ENCODE results near the gene LRMDA. TPM values are rescaled to one million over a fixed set of nuclear protein-coding genes. Genes with fewer than 3 reads are reported as not detected.
A peak's percentile ranks its signal among the peaks of the same experiment; 100 is the strongest.

LRMDA gene
- polyA plus RNA-seq, 2 of the 4 experiments (the other 2 are of a cell fraction), result 4.6 to 5.2 TPM

DNA sequence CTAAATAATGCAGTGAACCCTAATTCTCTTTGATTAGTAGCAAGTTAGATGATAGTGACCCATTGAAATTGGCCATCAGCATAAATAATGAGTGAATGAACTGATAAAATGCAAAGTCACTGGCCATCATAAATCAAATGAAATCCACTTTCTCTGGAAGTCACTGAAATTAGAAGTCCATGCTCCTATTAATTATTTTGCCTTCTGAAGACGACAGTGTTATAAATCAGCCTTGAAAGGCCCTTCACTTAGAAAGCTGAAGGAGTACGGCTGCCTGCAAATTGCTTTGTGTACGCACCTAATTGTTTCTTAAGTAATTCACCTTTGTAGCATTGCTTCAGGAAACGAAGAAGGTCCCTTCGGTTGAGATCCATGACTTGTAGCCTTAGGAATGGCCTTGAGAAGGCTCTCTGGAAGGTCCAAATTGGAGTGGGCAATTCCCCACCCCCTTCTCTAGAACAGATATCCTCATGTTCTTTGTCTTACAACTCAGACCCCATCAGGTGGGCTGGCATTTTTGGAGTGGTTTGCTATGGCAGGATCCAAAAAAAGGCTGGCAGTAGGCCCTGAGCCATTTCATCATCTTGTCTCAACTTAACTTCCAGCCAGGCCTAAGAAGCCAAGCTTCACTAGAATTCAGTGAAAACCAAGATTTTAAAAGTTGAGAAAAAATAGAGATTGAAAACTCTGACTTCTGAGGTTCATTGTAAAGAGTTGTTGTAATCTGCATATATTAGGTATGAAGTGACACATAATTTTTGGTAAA, 420.3 kb downstream of the LRMDA start:
- no peak for DNase-seq (ENCODE audit: low read depth in 1 of 2, low spot score in 1 of 2)
- Histone ChIP-seq H3K4me1 (no peaks in the 10 kb centered on the region), H3K9me3 (no peaks in the 10 kb centered on the region), H3K4me3 (no peak overlapping the region), H3K4me2 (no peak overlapping the region), H3K27ac (no peak overlapping the region)
- FAIRE-seq, result no peak
- ATAC-seq, result no peak
- ChIA-PET POLR2A (no interaction called here), CTCF (interaction anchor here (1.3 to 1.6 kb wide), 2 partner anchors 20 to 22 kb away, joined by 3 read pairs; no protein-coding TSS in a partner anchor)
- WGBS (ENCODE audit: missing lambda C conversion rate), result 62% methylated on average over 5 of the region's 5 CpGs
- TF ChIP-seq RFX5 (IDR thresholded peaks at IDR 0.05), result no peak

DNA sequence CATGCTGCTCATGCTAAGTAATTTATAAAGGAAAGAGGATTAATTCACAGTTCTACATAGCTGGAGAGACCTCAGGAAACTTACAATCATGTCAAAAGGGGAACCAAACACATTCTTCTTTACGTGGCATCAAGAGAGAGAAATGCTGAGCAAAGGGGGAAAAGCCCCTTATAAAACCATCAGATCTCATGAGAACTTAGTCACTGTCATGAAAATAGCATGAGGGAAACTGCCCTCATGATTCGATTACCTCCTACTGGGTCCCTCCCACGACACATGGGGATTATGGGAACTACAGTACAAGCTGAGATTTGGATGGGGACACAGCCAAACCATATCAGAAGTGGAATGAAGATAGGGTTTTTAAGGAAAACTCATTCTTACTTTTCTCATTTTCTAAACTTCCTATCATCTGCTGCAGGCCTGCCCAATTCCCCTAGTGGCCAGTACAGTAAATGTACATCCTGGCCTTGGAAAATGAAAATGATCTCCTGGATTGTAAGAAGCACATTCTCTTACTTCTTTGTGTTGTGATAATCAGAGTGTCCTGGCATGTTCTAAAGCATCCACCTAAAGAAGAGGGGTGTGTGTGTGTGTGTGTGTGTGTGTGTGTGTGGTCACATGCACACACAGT, 421.5 kb downstream of the LRMDA start:
- peak; percentile 9 to 12 for DNase-seq (ENCODE audit: low read depth in 1 of 2, low spot score in 1 of 2)
- TF ChIP-seq BHLHE40 (IDR thresholded peaks at IDR 0.05; ENCODE audit: low read depth, low read length), result no peak
- TF ChIP-seq, protein P1, sequence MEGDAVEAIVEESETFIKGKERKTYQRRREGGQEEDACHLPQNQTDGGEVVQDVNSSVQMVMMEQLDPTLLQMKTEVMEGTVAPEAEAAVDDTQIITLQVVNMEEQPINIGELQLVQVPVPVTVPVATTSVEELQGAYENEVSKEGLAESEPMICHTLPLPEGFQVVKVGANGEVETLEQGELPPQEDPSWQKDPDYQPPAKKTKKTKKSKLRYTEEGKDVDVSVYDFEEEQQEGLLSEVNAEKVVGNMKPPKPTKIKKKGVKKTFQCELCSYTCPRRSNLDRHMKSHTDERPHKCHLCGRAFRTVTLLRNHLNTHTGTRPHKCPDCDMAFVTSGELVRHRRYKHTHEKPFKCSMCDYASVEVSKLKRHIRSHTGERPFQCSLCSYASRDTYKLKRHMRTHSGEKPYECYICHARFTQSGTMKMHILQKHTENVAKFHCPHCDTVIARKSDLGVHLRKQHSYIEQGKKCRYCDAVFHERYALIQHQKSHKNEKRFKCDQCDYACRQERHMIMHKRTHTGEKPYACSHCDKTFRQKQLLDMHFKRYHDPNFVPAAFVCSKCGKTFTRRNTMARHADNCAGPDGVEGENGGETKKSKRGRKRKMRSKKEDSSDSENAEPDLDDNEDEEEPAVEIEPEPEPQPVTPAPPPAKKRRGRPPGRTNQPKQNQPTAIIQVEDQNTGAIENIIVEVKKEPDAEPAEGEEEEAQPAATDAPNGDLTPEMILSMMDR (IDR thresholded peaks at IDR 0.05), result 0 out of 3 replicates have a peak, but pooled peaks have one; percentile 10
- peak in 1 of 2 experiments; percentile 57; a peak in 2 of 6 replicates for ATAC-seq
- Histone ChIP-seq H3K27ac (no peak overlapping the region), H3K4me1 (no peaks in the 10 kb centered on the region), H3K4me2 (no peak overlapping the region), H3K4me3 (no peak overlapping the region), H3K9me3 (no peaks in the 10 kb centered on the region)
- CTCF ChIA-PET, result interaction anchor here (1.3 to 1.6 kb wide), 2 partner anchors 11 to 21 kb away, joined by 3 to 4 read pairs; no protein-coding TSS in a partner anchor
- peak; percentile 28 for FAIRE-seq
- POLR2A ChIA-PET, result no interaction called here
- 59% methylated on average over 3 of the region's 3 CpGs for WGBS (ENCODE audit: missing lambda C conversion rate)

GRCh38 chr10:75857269-75857846, 425.9 kb downstream of the LRMDA start:
- Histone ChIP-seq H3K4me1 (no peaks in the 10 kb centered on the region), H3K4me2 (no peak overlapping the region), H3K27ac (no peak overlapping the region), H3K4me3 (no peak overlapping the region), H3K9me3 (no peaks in the 10 kb centered on the region)
- FAIRE-seq (no peak), DNase-seq (ENCODE audit: low read depth in 1 of 2, low spot score in 1 of 2) (no peak), ATAC-seq (no peak)
- WGBS (ENCODE audit: missing lambda C conversion rate), result 73% methylated on average over 5 of the region's 5 CpGs
- CTCF ChIA-PET, result interaction anchor here (1.0 kb wide), 1 partner anchor 458 kb away, joined by 3 read pairs; no protein-coding TSS in a partner anchor
- POLR2A ChIA-PET, result no interaction called here
- TF ChIP-seq SMC3 (IDR thresholded peaks at IDR 0.05), result no peak
- no peak for TF ChIP-seq MAFK (IDR thresholded peaks at IDR 0.05; ENCODE audit: partially characterized antibody)
- TF ChIP-seq CBX8 (IDR thresholded peaks at IDR 0.05), result no peak
- no peak for TF ChIP-seq NFE2L2 (conservative IDR thresholded peaks at IDR 0.05; ENCODE audit: low read length)
- TF ChIP-seq FOSL2 (IDR thresholded peaks at IDR 0.05), result no peak
- TF ChIP-seq FOSL2 (CRISPR knock-in tag; IDR thresholded peaks at IDR 0.05), result no peak
- TF ChIP-seq HOXB5 (CRISPR knock-in tag; IDR thresholded peaks at IDR 0.05), result no peak
- no peak for TF ChIP-seq TP53 (CRISPR knock-in tag; IDR thresholded peaks at IDR 0.05)
- no peak for TF ChIP-seq KDM1A (IDR thresholded peaks at IDR 0.05; ENCODE audit: low read depth)
- TF ChIP-seq RNF2 (IDR thresholded peaks at IDR 0.05; ENCODE audit: borderline replicate concordance, low read depth), result no peak
- no peak for TF ChIP-seq EP300 (IDR thresholded peaks at IDR 0.05)
- no peak for TF ChIP-seq MYC (IDR thresholded peaks at IDR 0.05; ENCODE audit: borderline replicate concordance, low read length)
- TF ChIP-seq JUN (IDR thresholded peaks at IDR 0.05), result no peak
- no peak for TF ChIP-seq HDAC2 (IDR thresholded peaks at IDR 0.05)
- TF ChIP-seq, protein P2, sequence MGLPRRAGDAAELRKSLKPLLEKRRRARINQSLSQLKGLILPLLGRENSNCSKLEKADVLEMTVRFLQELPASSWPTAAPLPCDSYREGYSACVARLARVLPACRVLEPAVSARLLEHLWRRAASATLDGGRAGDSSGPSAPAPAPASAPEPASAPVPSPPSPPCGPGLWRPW (IDR thresholded peaks at IDR 0.05), result no peak
- TF ChIP-seq, protein P3, sequence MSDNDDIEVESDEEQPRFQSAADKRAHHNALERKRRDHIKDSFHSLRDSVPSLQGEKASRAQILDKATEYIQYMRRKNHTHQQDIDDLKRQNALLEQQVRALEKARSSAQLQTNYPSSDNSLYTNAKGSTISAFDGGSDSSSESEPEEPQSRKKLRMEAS (IDR thresholded peaks at IDR 0.05), result no peak
- TF ChIP-seq TFCP2L1 (CRISPR knock-in tag; IDR thresholded peaks at IDR 0.05), result no peak
- no peak for TF ChIP-seq EHMT2 (IDR thresholded peaks at IDR 0.05; ENCODE audit: low read depth)

Measured in A549 (cell line).